ENCODE measurements around the gene HIVEP1.
A peak's percentile ranks its signal among the peaks of the same experiment; 100 is the strongest.
"Not testable (repeated sequence)": the region's sequence is repeated elsewhere in the genome, so short reads cannot be mapped to it uniquely, and the experiment has no call there.

The HIVEP1 gene

GRCh38 chr6:12119085-12119588 lies 107.0 kb downstream of the HIVEP1 start:
- DNase-seq (ENCODE audit: low read depth): no peak

GRCh38 chr6:12125396-12125795 lies 113.3 kb downstream of the HIVEP1 start:
- no peak for DNase-seq (ENCODE audit: low read depth)

- no peak for DNase-seq (ENCODE audit: low read depth)
Observed at GRCh38 chr6:12126051-12126450, 113.9 kb downstream of the HIVEP1 start.

GRCh38 chr6:12129523-12129922 lies 117.4 kb downstream of the HIVEP1 start:
- DNase-seq (ENCODE audit: low read depth): no peak

- no peak for DNase-seq (ENCODE audit: low read depth)
Observed at GRCh38 chr6:12132351-12133222, 120.5 kb downstream of the HIVEP1 start.

GRCh38 chr6:12134581-12134980 lies 122.5 kb downstream of the HIVEP1 start:
- DNase-seq (ENCODE audit: low read depth): no peak

- no peak for DNase-seq (ENCODE audit: low read depth)
Observed at GRCh38 chr6:12134991-12135390, 122.9 kb downstream of the HIVEP1 start.

- DNase-seq (ENCODE audit: low read depth): no peak
Observed at GRCh38 chr6:12136905-12137304, 124.8 kb downstream of the HIVEP1 start.

GRCh38 chr6:12137480-12137879 lies 125.4 kb downstream of the HIVEP1 start:
- DNase-seq (ENCODE audit: low read depth): peak; percentile 75

- DNase-seq (ENCODE audit: low read depth): no peak
Observed at GRCh38 chr6:12138381-12138780, 126.3 kb downstream of the HIVEP1 start.

- no peak for DNase-seq (ENCODE audit: low read depth)
Observed at GRCh38 chr6:12138936-12139335, 126.8 kb downstream of the HIVEP1 start.

GRCh38 chr6:12147557-12148316 lies 135.6 kb downstream of the HIVEP1 start:
- no peak for DNase-seq (ENCODE audit: low read depth)

GRCh38 chr6:12148317-12148801 lies 136.2 kb downstream of the HIVEP1 start:
- DNase-seq (ENCODE audit: low read depth): no peak

- DNase-seq (ENCODE audit: low read depth): no peak
Observed at GRCh38 chr6:12148841-12149240, 136.7 kb downstream of the HIVEP1 start.

- DNase-seq (ENCODE audit: low read depth): no peak
Observed at GRCh38 chr6:12149944-12150510, 137.9 kb downstream of the HIVEP1 start.

- DNase-seq (ENCODE audit: low read depth): no peak
Observed at GRCh38 chr6:12150812-12151432, 138.8 kb downstream of the HIVEP1 start.

GRCh38 chr6:12151433-12151820 lies 139.3 kb downstream of the HIVEP1 start:
- DNase-seq (ENCODE audit: low read depth): no peak

GRCh38 chr6:12152023-12152970 lies 140.2 kb downstream of the HIVEP1 start:
- no peak for DNase-seq (ENCODE audit: low read depth)

GRCh38 chr6:12155769-12156168 lies 143.7 kb downstream of the HIVEP1 start:
- DNase-seq (ENCODE audit: low read depth): not testable (repeated sequence)

GRCh38 chr6:12158686-12159415 lies 146.7 kb downstream of the HIVEP1 start:
- DNase-seq (ENCODE audit: low read depth): no peak

All from GM04504 (cell line).